Measurements from ENCODE around the gene GPR108.

GRCh38 chr19:6768236-6768785 lies 30.9 kb upstream of the GPR108 start:
- TF ChIP-seq POLR2A (IDR thresholded peaks at IDR 0.05; ENCODE audit: low read length) = no peak
- no peak for TF ChIP-seq GATA1 (IDR thresholded peaks at IDR 0.05; ENCODE audit: low read depth, low read length)

Data from erythroblast (primary cell).